ENCODE measurements around the gene TEX19. TPM values are rescaled to one million over a fixed set of nuclear protein-coding genes. Genes with fewer than 3 reads are reported as not detected.

Gene TEX19
- total and polyA plus RNA-seq, 2 experiments from 2014 or later: 0.10 to 0.66 TPM

- H3K4me1 Mint-ChIP-seq: peaks cover 4% of the 10 kb centered on the region; the same call in 1 of the 3 replicates
- H3K36me3 ChIP-seq (ENCODE audit: insufficient read depth): no peaks in the 10 kb centered on the region
- no peak overlapping the region for H2AFZ ChIP-seq
- DNase-seq (ENCODE audit: low spot score): no peak
- H3K9me3 Mint-ChIP-seq: no peaks in the 10 kb centered on the region
- H3K4me2 ChIP-seq: no peak overlapping the region
- no peaks in the 10 kb centered on the region for H3K36me3 Mint-ChIP-seq (ENCODE audit: low read depth)
- H4K20me1 ChIP-seq (replicated peaks; ENCODE audit: insufficient read depth): no peaks in the 10 kb centered on the region
- no peak overlapping the region for H3K27ac Mint-ChIP-seq
- H3F3A ChIP-seq (replicated peaks; ENCODE audit: low read depth): no peaks in the 10 kb centered on the region
- H3K9me2 ChIP-seq (ENCODE audit: insufficient read depth): no peaks in the 10 kb centered on the region
- peaks cover 11% of the 10 kb centered on the region for H3K27me3 Mint-ChIP-seq (ENCODE audit: insufficient read depth, low read depth, poor library complexity)
- H3K27ac ChIP-seq (ENCODE audit: low read depth): no peak overlapping the region
- no peak overlapping the region for H3K4me3 ChIP-seq
- no peak for ATAC-seq
- H3K4me1 ChIP-seq (ENCODE audit: insufficient read depth): no peaks in the 10 kb centered on the region
- H3K79me2 ChIP-seq (replicated peaks; ENCODE audit: insufficient read depth): no peaks in the 10 kb centered on the region
- H3K4me3 Mint-ChIP-seq: no peak overlapping the region; the same call in 2 of the 3 replicates
- TF ChIP-seq, protein P1, sequence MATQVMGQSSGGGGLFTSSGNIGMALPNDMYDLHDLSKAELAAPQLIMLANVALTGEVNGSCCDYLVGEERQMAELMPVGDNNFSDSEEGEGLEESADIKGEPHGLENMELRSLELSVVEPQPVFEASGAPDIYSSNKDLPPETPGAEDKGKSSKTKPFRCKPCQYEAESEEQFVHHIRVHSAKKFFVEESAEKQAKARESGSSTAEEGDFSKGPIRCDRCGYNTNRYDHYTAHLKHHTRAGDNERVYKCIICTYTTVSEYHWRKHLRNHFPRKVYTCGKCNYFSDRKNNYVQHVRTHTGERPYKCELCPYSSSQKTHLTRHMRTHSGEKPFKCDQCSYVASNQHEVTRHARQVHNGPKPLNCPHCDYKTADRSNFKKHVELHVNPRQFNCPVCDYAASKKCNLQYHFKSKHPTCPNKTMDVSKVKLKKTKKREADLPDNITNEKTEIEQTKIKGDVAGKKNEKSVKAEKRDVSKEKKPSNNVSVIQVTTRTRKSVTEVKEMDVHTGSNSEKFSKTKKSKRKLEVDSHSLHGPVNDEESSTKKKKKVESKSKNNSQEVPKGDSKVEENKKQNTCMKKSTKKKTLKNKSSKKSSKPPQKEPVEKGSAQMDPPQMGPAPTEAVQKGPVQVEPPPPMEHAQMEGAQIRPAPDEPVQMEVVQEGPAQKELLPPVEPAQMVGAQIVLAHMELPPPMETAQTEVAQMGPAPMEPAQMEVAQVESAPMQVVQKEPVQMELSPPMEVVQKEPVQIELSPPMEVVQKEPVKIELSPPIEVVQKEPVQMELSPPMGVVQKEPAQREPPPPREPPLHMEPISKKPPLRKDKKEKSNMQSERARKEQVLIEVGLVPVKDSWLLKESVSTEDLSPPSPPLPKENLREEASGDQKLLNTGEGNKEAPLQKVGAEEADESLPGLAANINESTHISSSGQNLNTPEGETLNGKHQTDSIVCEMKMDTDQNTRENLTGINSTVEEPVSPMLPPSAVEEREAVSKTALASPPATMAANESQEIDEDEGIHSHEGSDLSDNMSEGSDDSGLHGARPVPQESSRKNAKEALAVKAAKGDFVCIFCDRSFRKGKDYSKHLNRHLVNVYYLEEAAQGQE (IDR thresholded peaks at IDR 0.05; ENCODE audit: unreplicated experiment): no peak
- TF ChIP-seq EZH2phosphoT487 (IDR thresholded peaks at IDR 0.05; ENCODE audit: unreplicated experiment) (no peak), JUNB (IDR thresholded peaks at IDR 0.05; ENCODE audit: unreplicated experiment) (no peak), NANOG (IDR thresholded peaks at IDR 0.05; ENCODE audit: borderline replicate concordance) (no peak), EZH2 (IDR thresholded peaks at IDR 0.05; ENCODE audit: low read depth, unreplicated experiment) (no peak), CREB1 (CRISPR knock-in tag; IDR thresholded peaks at IDR 0.05; ENCODE audit: low read depth) (no peak), ZNF114 (CRISPR knock-in tag; IDR thresholded peaks at IDR 0.05) (no peak), STAT1 (IDR thresholded peaks at IDR 0.05; ENCODE audit: unreplicated experiment) (no peak), ZNF462 (CRISPR knock-in tag; IDR thresholded peaks at IDR 0.05) (no peak), ZNF331 (CRISPR knock-in tag; IDR thresholded peaks at IDR 0.05; ENCODE audit: low read depth) (no peak), POLR2AphosphoS5 (IDR thresholded peaks at IDR 0.05; ENCODE audit: low read depth) (no peak)
- TF ChIP-seq, protein P2, sequence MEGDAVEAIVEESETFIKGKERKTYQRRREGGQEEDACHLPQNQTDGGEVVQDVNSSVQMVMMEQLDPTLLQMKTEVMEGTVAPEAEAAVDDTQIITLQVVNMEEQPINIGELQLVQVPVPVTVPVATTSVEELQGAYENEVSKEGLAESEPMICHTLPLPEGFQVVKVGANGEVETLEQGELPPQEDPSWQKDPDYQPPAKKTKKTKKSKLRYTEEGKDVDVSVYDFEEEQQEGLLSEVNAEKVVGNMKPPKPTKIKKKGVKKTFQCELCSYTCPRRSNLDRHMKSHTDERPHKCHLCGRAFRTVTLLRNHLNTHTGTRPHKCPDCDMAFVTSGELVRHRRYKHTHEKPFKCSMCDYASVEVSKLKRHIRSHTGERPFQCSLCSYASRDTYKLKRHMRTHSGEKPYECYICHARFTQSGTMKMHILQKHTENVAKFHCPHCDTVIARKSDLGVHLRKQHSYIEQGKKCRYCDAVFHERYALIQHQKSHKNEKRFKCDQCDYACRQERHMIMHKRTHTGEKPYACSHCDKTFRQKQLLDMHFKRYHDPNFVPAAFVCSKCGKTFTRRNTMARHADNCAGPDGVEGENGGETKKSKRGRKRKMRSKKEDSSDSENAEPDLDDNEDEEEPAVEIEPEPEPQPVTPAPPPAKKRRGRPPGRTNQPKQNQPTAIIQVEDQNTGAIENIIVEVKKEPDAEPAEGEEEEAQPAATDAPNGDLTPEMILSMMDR (conservative IDR thresholded peaks at IDR 0.05; ENCODE audit: low read depth in 2 of 2): no peak
- H3K27me3 ChIP-seq (ENCODE audit: insufficient read depth): no peaks in the 10 kb centered on the region
Measured at GRCh38 chr17:82348434-82348833, 10.6 kb upstream of the TEX19 start.

All from GM23338 (cell line).